GM21737 (cell line): ENCODE data around the gene TNFAIP8L3.
"Not testable (repeated sequence)": the region's sequence is repeated elsewhere in the genome, so short reads cannot be mapped to it uniquely, and the experiment has no call there.

Experiments used
- ATAC-seq: cut with Tn5 transposase; IDR thresholded peaks from one replicate; pipeline ENCODE4 v1.9.1; 2021; ENCODE audit warnings: mild to moderate bottlenecking, moderate library complexity; ENCODE audit not compliant: unreplicated experiment

The TNFAIP8L3 gene

DNA sequence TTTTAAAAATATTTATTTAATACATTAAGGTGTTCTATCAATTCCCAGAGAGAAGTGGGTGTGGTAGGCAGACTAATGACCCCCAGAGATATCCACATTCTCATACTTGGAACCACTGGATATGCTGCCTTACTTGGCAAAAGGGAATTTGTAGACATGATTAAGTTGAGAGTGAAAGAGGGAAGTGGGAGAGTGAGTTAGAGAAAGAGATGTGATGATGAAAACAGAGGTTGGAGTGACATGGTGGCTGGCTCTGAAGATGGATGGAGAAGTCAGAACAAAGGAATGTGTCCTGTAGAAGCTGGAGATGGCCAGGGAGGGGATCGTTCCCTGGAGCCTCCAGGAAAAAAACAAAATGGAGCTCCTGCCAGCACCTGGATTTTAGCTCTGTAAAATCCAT is 32.0 kb downstream of the TNFAIP8L3 start:
- no peak for ATAC-seq

DNA sequence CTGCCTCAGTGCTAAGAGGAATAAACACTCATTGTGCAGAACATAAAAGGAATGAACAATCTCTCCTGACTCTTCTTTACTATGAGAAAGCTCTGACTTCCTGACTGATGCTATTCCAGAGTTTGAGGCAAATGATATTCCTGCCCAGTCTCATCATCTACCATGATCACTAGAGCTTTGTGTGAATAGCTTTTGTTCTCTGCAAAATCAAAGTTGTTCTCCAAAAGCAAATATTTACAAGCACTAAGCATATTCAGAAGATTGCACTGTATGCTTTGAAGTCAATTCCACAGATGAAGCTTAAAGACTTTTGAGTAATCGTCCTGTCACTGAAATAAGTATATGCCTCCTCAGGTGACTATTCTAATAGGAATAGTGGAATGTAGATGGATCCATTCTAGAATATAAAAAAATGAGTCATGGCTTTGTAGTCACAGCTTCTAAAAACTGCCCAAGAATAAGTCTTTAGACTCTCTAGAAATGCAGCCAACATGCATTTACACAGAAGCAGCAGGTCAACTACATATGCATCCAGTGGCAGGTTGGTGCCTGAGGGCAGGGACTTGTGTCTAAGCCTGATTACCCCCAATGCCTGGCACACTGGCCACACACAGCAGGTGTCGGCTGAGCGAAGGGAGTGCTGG is 34.6 kb downstream of the TNFAIP8L3 start:
- no peak for ATAC-seq

DNA sequence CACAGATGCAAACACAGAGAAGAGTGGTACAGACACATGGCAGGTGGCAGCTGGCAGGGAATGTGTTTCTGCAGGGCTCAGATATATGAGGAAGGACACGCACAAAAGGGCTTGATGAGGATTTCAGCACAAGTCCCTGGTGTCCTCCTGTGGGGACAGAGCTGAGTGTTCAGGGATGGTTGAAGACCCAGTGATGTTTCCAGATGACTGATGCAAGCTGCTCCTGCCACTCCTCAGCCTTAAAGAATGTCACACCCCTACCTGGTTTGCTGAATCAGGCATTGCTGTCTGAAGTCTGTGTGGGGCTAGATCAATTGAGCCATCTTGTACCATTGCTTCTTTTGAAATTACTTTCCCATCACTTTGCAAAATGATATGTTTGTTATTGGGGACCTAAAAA is 40.2 kb downstream of the TNFAIP8L3 start:
- no peak for ATAC-seq

DNA sequence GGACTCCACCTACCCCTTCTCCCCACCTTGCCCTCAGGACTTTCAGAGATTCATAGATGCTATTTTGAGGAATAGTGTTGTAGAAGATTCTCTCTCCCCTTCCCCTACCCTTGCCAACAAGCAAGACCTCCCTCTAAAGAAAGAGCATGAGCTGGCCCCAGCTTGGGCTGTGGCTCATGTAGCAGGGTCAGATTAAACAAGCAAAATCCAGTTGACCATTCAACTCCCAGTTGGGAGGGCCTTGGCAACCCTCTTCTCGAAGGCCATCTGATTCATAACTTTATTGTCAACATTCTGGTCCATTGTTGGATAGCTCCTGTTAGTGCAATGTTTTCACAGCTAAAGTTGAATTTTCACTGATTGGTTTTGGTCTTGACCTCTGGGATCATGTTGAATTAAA is 41.1 kb downstream of the TNFAIP8L3 start:
- ATAC-seq, result no peak

DNA sequence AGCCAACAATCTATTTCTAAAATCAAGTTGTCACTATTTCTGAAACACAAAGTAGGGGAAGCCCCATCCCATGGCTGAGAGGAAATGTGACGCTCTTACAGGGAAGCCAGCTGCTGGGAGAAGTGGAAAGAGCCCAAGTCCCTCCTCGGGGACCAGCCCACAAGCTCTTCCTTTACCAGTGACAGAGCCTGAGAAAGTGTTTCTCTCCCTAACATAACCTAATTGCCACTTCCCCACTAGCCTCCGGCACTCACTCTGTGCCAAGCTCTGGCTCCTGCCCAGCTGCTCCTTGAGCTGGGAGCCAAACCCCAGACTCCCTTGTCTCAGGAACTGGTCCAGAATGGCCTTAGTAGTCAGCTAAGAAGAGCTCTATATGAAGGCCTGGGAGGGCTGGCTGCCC is 42.9 kb downstream of the TNFAIP8L3 start:
- no peak for ATAC-seq

DNA sequence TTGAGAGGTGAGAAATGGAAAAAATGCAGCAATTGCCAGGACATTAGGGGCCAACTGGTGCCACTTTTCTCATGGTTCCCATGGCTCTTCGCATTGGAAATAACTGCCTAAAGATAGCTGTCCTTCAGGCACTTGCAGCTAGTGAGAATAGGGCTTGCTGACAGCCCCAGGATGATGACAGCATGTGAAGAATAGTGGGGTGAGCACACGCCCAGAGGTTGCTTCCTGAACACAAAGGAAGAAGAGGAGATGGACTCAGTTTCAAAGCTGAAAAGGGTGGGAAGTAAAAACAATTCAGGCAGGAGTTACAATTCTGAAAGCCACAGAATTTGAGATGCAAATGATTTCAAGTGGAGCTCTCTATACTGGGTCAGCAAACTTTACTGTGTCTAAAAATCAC is 45.6 kb downstream of the TNFAIP8L3 start:
- ATAC-seq, result no peak

DNA sequence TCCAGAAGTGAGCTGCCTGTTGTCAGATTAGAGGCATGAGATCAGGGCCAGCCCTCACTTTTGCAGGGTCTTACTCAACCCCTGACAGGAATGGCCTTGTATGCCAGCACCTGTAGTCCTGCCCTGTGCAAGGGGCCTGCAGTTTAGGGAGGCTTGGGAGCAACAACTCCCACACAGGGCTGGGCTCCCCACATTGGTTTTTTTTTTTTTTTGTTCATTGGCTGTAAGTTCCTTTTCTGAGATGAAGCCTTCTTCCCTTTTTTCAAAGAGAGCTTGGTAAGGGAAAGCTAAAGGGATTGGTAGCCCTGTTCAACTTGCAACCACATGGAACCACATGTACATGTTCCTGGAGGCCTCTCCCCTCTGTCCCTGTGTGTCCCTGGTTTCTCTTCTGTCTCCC is 46.4 kb downstream of the TNFAIP8L3 start:
- no peak for ATAC-seq

DNA sequence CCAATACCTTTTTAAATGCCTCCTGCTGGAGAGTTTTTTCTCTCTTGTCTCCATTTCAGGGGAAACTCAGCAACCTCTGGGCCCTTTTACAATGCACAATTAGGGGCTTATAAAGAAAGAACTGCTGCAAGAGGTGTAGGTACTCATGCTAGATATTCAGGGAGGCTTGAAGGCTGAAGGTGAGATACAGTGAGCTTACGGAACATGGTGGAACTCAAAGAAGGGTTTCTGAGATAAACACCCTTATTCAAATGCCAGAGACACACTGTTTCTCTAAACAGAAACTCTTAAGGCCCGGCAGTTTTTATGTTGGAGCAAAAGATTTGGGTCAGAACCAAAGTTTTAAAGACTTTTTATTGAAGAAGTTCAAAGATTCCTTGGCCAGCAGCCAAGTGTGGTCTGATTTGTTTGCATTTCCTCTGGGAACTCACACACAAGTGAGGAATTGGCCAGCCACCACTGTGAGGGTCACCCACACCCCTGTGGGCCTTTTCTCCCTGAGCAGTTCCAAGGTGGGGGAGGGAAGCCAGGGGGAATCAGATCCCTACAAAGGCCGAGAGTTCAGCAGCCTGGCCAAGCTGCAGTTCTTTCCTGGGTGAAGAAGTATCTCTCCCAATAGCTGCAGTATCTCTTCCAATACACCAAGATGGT is 47.8 kb downstream of the TNFAIP8L3 start:
- ATAC-seq, result no peak

DNA sequence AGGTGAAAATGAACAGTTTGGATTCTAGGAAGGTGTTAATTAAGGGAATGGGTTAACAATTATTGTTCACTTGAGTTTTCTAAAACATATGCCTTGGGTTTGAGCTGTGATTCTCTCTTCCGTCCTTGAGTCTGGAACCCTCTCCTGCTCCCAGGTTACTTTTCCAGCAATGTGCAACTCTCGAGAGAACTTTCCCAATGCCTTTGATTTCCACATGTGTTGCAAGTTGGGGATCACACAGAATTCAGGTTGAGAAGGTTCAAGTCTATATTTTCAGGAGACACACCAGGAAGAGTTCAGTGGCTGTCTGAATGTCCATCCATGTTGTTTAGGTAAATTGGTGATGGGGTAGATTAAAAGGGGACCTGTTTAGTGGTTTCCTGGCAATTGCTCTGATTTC is 48.7 kb downstream of the TNFAIP8L3 start:
- no peak for ATAC-seq

DNA sequence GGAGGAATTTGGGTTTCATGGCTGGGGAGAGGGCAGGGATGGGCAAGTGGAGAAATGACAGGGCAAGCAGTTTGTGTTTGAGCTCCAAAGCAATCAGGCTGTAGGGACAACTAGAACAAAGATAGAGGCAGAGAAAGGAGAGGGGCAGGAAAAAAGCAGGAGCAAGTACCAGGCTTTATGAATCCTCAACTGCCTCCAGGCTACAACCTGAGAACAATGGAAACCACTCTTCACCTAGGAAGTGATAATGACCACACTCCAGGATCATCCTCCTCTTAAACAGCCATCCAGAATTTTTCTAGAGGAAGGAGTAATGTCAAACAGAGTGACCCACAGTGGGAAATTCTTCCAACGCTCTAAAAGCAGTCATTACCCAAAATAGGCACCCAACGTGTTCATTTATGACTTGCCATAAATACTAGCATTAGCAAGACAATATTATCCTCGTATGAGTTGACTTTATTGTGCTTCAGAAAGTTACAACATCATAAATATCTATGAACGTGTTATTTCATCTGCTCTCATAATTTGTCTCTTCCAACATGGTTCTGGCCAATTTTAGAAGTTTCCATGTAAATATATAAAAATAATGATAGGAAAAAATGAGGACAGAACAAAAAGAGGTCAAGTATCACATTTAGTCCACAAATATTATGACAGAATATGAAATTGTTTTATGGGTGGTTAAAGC is 50.5 kb downstream of the TNFAIP8L3 start:
- ATAC-seq, result no peak

DNA sequence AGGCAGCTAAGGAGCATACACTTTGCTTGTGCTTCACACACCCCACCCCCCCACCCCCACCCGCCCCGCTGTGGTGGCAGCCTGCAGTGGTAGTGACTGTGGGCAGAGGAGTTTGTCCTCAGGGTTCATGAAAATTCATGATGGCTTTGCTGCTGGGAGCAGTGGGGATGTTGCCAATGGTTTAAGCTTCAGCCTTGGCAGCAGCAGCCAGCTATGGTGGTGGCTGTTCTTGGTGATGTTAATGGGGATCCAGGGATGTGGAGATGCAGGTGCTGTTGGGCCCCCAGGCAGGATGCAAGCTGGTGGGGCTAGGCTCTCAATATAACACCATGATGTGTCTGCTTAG is 55.8 kb downstream of the TNFAIP8L3 start:
- ATAC-seq, result no peak

DNA sequence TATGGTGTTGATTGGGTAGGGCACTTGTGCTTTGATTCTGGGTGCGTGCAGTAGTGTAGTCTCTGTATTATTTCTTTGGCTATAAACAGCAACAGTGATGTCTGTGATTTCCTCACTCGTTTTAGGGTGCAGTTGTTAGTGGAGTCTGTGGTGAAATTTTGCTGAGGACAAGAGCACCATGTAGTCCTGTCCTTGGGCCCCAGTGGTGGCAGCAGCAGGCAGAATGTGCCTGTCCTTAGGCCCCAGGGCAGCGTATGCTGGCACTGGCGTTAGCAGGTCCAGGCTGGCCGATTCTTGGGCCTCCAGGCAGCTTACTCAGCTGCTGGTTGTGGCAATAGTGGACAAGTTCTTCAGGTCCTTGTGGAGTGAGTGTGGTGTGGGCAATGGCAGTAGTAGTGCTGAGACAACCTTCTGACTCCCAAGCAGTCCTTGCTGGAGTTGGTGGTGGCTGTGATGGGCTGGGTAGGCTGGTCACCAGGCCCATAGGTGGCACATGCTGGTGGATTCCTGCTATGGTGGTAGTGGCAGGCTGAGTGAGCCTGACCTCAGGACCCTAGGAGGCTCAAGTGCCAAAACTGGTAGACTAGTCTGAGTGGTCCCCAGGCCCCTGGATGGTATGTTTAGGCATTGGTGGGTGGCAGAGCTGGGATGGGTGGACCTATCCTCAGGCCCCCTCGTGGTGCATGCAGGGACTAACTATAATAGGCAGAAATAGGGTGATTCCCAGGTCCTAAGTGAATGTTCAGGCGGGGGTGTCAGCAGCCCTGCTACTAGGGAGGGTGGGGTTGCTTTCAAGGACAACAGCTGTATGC is 56.3 kb downstream of the TNFAIP8L3 start:
- ATAC-seq, result no peak

DNA sequence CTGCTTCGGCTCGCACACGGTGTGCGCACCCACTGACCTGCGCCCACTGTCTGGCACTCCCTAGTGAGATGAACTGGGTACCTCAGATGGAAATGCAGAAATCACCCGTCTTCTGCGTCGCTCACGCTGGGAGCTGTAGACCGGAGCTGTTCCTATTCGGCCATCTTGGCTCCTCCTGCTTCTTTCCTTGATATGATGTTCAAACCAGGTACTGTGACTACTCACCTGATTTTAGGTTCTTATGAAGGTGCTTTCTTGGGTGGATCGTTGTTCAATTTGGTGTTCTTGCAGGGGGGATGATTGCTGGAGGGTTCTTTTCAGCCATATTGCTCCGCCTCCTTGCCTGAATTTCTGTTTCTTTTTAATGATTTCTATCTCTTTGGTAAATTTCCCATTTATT is 57.2 kb downstream of the TNFAIP8L3 start:
- ATAC-seq, result not testable (repeated sequence)

DNA sequence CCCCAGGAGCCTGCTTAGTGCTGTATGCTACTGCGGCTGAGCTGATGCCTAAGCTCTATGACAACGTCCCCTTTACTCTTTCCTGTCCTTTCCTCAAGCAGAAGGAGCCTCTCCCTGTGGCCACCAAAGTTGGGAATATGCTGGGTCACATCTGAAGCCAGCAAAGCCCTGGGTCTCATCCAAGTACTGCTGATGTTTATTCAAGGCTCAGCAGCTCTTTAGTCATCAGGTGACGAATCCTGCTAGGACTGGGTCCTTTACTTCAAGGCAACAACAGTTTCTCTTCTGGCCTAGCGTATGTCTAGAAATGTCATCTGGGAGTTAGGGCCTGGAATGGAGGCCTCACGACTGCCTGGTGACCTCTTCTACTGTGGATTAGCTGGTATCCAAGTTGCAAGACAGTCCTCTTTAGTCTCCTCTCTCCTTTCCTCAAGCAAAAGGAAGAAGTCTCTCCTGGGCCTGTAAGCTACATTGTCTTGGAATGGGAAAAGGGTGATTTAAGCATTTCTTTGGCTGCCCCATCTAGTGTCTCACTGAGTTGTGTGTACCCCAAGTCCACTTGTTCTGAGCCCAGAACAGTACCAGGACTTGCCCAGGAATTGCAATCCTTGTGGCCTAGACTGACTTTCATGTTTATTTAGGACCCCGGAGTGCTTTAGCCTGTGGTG is 63.9 kb downstream of the TNFAIP8L3 start:
- ATAC-seq, result no peak

DNA sequence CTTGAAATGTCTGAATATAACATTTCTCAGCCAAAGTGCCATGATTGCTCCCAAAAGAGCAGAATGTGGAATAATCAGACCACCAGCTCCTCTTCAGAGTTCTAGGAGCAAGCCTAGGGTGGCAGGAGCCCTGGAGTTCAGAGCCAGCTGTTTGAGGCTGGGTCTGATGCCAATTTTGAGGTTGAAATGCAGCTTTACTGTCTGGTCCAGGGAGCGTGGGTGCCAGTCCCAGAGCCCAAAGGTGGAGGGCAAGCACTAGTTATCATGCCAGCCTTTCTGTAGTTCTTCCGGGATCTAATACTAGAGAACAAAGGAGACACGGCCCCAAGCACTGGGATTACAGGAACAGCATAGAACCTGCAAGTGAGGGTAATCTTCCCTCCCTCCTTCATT is 69.3 kb downstream of the TNFAIP8L3 start:
- ATAC-seq, result no peak

DNA sequence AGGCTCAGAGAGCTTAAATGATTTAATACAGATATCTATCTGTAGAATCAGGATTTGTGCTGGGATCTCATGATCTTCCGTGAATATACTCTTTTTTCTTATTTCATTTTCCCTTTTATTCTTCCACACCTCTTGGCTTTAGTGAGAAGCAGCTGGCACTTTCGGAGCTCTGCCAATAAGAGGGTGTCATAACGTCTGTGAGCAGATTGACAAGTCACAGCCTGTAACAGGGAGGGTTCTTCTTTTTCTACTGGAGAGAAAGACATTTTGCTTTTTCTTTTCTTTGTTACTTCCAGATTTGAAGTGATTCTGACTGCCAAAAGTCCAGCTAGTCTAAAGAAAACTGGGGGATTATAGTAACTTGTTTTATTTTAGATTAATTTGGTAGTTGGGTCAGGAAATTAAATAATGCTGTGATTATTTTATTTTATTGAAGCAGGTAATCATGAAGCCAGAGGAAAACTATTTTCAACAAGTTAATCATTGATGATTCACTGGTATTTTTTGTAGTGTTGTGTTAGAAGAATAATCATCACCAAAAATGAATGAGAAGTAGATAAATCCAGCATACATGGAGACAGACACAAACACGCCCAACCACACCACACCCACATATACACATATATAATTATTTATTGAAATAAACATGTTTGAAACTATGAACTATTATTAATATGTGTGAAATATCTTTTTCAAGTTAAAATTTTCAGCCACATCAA is 69.8 kb downstream of the TNFAIP8L3 start:
- ATAC-seq, result no peak

DNA sequence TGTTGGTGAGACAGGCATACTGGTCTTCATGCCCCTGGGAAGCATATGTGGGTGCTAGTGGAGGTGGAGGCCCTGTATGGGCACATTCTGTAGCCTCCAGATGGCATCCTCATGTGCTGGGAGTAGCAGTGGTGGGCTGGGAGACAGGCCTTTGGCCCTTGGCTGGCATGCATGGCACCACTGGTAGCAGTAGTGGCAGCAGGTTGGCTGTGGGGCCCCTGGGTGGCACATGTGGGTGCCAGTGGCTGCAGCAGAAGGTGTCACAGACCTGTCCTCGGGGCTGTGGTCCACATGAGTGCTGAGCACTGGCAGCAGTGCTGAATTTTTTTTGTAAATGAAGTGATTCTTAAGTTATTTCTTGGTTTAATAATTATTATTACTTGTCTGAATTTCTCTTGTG is 71.2 kb downstream of the TNFAIP8L3 start:
- ATAC-seq, result no peak

DNA sequence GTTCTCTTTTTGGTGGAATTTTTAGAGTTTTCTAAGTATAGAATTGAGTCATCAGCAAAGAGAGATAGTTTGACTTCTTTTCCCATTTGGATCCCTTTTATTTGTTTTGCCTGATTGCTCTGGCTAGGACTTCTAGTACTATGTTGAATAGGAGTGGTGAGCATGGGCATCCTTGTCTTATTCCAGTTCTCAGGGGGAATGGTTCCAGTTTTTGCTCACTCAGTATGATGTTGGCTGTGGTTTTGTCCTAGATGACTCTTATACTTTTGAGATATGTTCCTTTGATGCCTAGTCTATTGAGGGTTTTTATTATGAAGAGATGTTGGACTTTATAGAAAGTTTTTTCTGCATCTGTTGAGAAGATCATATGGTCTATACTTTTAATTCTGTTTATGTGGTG is 72.5 kb downstream of the TNFAIP8L3 start:
- ATAC-seq, result no peak

DNA sequence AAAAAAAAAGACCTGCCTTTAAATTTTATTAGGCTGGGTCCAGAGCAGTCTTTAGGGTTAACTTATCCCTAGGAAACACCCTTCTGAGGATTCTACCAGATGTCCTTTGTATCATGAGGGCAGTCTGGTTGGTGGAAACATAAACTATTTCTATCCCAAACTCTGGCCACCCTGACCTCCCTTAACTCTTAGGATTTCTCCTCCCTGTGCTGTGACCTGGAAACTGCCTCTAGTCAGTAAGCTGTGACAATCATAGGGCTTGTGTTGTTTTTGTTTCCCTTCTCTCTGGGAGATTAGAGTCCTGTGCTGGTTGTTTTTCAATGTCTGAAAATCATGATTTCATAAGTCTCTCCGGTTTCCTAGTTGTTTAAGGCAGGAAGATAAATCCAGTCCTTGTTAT is 78.1 kb downstream of the TNFAIP8L3 start:
- ATAC-seq, result no peak

DNA sequence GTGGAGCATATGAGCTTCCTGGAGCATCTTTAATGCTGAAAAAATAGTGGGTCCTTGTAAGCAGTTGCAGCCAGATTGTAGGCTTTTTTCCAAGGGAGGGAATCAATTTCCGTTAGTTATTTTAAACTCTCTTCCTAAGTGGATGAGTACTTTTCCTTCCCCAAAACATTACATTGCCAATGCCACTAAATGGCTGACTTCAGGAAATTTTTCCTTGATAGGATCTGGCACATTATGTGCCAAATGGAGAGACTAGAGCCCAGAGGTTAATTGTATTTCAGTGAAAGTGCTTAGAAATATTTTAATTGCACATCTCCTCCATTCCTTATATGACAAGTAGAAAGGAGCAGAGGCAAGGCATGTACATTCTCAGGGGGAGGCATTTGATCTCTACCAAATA is 83.5 kb downstream of the TNFAIP8L3 start:
- ATAC-seq, result no peak
